Coronary artery (tissue), 2 donors: Measurements from ENCODE around the gene LRG1.

ENCODE experiments used
- DNase-seq: peaks from one replicate; pipeline ENCODE4 v3.0.0-alpha.2; 2017; ENCODE audit warnings: low spot score
- H3K27ac ChIP-seq, 2 donors: fragments of 200-600 bp; sonication (generic); one replicate each; pipeline ENCODE4 v1.5.1; 2016 to 2019
- H3K4me3 ChIP-seq: fragments of 200-600 bp; sonication (generic); 2 replicates; pipeline ENCODE4 v1.5.1; 2016; ENCODE audit warnings: mild to moderate bottlenecking, moderate library complexity
- CTCF ChIP-seq: fragments of 200-600 bp; sonication (generic); IDR thresholded peaks from one replicate; pipeline ENCODE4 v1.5.1; 2019; ENCODE audit warnings: antibody characterized with exemption

LRG1 gene

DNA sequence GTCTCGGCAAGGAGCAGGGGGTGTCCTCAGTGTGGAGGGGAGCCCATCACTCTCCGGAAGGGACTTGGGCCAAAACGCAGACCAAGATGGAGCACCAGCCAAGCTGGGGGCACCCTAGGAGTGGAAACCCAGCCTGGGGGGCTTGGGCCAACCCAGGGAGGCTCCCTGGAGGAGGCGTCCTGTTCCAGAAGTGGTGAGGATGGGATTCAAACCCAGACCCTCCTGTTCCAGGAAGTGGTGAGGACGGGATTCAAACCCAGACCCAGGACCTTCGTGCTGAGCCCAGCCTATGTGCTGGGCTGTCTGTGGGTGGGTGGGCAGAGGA lies 20.7 kb downstream of the LRG1 start:
- Histone ChIP-seq H3K4me3 (no peak overlapping the region), H3K27ac (peak overlapping the region in 1 of 2 donors; percentile 11)
- no peak for DNase-seq
- no peak for TF ChIP-seq CTCF

DNA sequence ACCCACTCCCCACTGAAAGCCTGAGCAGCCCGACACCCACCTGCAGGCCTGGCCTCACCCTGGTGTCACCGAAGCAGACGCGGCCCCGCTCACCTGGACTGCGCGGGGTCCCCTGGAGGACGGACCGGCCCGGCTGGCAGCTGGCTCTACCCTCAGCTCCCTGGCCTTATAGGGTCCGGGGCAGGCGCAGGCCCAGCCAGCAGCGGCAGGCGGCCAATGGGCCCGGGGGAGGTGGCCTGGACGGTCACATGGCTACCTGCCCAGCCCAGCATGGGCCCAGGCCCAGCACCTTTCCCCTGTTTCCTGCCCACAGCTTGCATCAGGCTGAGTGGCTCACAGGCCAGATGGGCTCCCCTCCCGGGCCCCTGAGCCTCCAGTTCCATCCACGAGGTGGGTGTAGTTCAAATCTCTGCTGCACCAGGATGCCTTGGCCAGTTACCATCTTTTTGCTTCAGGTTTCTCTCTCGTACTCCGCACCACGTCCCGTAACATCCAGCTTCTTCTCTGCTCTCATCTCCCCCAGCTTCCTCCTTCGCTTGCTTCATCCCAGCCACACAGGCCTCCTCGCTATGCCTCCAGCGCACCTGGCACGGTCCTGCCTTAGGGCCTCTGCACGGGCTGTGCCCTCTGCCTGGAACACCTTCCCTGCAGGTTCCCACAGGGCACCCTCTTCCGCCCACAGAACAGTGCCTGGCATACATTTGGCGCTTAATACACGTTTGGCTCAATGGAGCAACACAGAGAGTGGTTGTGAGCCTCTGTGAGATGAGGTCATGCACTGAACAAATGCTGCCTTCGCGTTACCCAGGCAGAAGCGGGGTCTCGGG lies 21.3 kb downstream of the LRG1 start, which contains the start of gene PLIN4:
Gene PLIN4, minus strand, starts transcription at position 142 of the 827 bp plus-strand sequence. CDS start 214 bp downstream, outside the sequence.
- no peak for TF ChIP-seq CTCF
- peak within 1 kb of the TSS; percentile 25 for H3K4me3 ChIP-seq
- H3K27ac ChIP-seq: peak within 1 kb of the TSS in 1 of 2 donors; percentile 11
- no peak for DNase-seq

DNA sequence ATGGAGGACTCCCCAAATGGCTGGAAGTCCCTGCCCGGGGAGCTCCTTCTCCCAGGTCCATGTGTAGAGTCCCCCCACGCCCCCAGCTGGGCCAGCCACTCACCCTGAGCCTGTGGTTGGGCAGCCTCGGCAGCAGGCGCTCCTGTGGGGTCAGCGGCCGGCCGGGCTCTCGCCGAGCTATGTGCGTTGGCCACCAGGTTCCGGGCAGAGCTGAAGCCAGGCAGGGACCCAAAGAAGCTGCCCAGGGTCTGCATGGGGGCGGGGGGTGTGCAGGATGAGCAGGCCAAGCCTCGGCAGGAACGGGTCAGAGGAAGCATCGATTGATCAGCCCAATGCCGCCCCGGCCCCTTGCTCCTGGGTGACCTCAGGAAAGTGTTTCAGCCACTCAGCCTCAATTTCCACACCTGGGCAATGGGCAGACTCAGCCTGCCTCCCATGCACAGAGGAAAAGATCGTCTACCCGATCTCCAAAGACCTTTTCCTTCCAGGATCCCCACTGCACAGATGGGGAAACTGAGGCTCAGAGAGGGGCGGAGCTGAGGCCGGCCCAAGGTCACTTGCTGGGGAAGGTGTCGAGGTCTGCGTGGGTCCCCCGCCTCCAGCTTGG lies 22.3 kb downstream of the LRG1 start:
- Histone ChIP-seq H3K27ac (no peak overlapping the region), H3K4me3 (peak overlapping the region; percentile 25)
- DNase-seq: no peak
- no peak for TF ChIP-seq CTCF

DNA sequence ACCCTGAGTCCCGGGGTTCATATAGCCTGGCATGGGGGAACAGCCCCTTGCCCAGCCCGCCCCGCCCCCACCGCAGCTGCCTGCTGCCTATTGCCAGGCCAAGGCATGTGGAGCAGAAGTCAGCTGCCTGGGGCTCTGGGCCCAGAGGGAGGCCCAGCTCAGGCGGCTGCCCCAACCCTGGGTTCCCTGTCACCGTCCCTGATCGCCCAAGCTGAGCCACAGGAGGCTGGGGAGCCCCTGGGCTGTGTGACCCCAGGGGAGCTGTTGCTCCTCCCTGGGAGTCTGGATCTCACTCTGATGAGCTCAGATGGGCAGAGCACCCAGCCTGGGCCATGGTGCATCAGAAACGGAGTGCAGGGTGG lies 22.9 kb downstream of the LRG1 start:
- no peak overlapping the region for H3K27ac ChIP-seq
- no peak overlapping the region for H3K4me3 ChIP-seq

DNA sequence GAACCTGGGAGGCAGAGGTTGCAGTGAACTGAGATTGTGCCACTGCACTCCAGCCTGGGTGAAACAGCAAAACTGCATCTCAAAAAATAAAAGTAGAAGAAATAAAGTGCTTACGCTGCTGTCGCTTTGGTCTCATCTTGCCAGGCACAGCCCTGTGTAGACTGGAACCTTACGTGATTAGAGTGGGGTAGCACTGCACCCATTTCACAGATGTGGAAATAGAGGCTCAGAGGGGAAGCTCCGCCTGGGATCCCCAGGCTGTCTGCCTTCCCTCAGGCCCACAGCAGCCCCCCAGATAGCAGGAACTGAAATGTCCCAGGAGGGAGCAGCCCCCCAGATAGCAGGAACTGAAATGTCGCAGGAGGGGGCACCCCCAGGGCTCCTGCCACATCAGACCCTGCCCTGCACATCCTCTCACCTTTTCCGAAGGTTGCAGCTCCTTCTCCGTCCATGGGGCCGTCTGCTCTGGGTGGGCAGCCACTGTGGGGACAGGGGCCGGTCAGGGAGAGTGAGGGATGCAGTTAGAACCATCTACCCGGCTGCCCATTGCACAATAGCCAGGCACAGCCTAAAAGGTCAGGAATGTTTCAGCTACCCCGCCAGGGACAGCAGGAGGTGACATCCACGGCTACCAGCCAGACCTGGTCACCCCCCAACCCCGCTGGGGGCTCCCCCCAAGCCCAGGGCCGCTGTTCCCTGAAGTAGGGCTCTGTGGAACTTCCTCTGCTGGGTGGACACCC lies 23.5 kb downstream of the LRG1 start:
- Histone ChIP-seq H3K27ac (no peak overlapping the region), H3K4me3 (no peak overlapping the region)
- DNase-seq: no peak
- TF ChIP-seq CTCF: no peak

More for the DNA sequence above, 22.9 kb downstream of the LRG1 start:
- no peak for DNase-seq
- no peak for TF ChIP-seq CTCF

GRCh38 chr19:4515732-4516131 lies 24.1 kb downstream of the LRG1 start:
- DNase-seq: no peak
- H3K27ac ChIP-seq: no peak overlapping the region
- no peak overlapping the region for H3K4me3 ChIP-seq
- no peak for TF ChIP-seq CTCF
